Jurkat, Clone E6-1 (cell line): ENCODE results near the gene ATG101.
A peak's percentile ranks its signal among the peaks of the same experiment; 100 is the strongest.

ENCODE experiments used
- DNase-seq: peaks from one replicate; pipeline ENCODE4 v3.0.0-alpha.2; 2011; ENCODE audit warnings: low read depth, low spot score
- H3K4me3 ChIP-seq: 2 replicates; pipeline ENCODE4 v1.5.1; 2011; ENCODE audit warnings: mild to moderate bottlenecking, low read length, control low read depth, moderate library complexity

The ATG101 gene

GRCh38 chr12:52055731-52056711 lies 13.8 kb upstream of the ATG101 start:
- no peak for DNase-seq
- H3K4me3 ChIP-seq, result no peak overlapping the region

- no peak for DNase-seq
- no peak overlapping the region for H3K4me3 ChIP-seq
Observed at GRCh38 chr12:52056801-52057637, 12.8 kb upstream of the ATG101 start.

GRCh38 chr12:52057638-52058576 lies 11.9 kb upstream of the ATG101 start:
- no peak for DNase-seq
- no peak overlapping the region for H3K4me3 ChIP-seq

GRCh38 chr12:52058631-52059361 lies 11.0 kb upstream of the ATG101 start:
- DNase-seq, result no peak

GRCh38 chr12:52059582-52060497 lies 9.9 kb upstream of the ATG101 start:
- no peak overlapping the region for H3K4me3 ChIP-seq

More at GRCh38 chr12:52058631-52059361, 11.0 kb upstream of the ATG101 start:
- no peak overlapping the region for H3K4me3 ChIP-seq

GRCh38 chr12:52060498-52061177 lies 9.1 kb upstream of the ATG101 start:
- no peak overlapping the region for H3K4me3 ChIP-seq

More at GRCh38 chr12:52059582-52060497, 9.9 kb upstream of the ATG101 start:
- DNase-seq, result no peak

GRCh38 chr12:52061470-52062166 lies 8.2 kb upstream of the ATG101 start:
- H3K4me3 ChIP-seq, result no peak overlapping the region
- DNase-seq, result no peak

More at GRCh38 chr12:52060498-52061177, 9.1 kb upstream of the ATG101 start:
- no peak for DNase-seq

GRCh38 chr12:52062167-52063081 lies 7.4 kb upstream of the ATG101 start:
- H3K4me3 ChIP-seq, result no peak overlapping the region
- no peak for DNase-seq

- DNase-seq, result no peak
- H3K4me3 ChIP-seq, result no peak overlapping the region
Observed at GRCh38 chr12:52063082-52063924, 6.5 kb upstream of the ATG101 start.

- no peak for DNase-seq
- H3K4me3 ChIP-seq, result no peak overlapping the region
Observed at GRCh38 chr12:52063981-52064649, 5.7 kb upstream of the ATG101 start.

GRCh38 chr12:52066346-52067080 lies 3.3 kb upstream of the ATG101 start:
- H3K4me3 ChIP-seq, result no peak overlapping the region
- DNase-seq, result no peak

- no peak for DNase-seq
- H3K4me3 ChIP-seq, result no peak overlapping the region
Observed at GRCh38 chr12:52067081-52067374, 2.8 kb upstream of the ATG101 start.

- no peak for DNase-seq
- H3K4me3 ChIP-seq, result peak overlapping the region; percentile 88
Observed at GRCh38 chr12:52070185-52070925, 577 bp downstream of the ATG101 start.
